Endometrium (tissue), 2 donors: Measurements from ENCODE around the gene POLD2.
"Not testable (repeated sequence)": the region's sequence is repeated elsewhere in the genome, so short reads cannot be mapped to it uniquely, and the experiment has no call there.

Experiments
- FAIRE-seq: peaks from 2 replicates; lab custom pipeline; 2012; peaks lifted over from hg19 to GRCh38; lab: Jason Lieb, UNC
- donor health status: control.
- donor health status: control.

Gene POLD2

GRCh38 chr7:44123190-44124003 lies at the start of gene POLD2:
Gene POLD2 (minus strand): TSS chr7:44123548. CDS start chr7:44122053, 1,495 bp downstream.
- peak; percentile 63 for FAIRE-seq

GRCh38 chr7:44172803-44173424 lies 49.6 kb upstream of the POLD2 start:
- FAIRE-seq = no peak

DNA sequence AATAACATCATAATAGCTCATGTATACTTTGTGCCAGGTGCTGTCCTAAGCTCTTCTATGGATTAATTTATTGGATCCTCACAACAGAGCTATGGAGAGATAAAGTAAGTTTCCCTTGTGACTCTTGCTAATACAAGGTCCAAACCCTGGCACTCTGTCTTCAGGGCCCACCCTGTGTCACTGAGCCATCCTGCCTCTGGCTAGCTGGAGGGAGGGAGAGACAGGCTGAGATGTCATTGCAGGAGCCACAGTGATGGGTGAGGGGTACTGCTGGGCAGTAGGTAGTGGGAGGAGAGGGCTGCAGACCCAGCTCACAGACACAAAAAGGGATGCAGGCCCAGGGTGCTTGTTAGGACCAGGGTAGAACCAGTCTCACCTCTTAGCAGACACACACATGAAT lies 49.0 kb upstream of the POLD2 start:
- no peak for FAIRE-seq

GRCh38 chr7:44171901-44172300 lies 48.6 kb upstream of the POLD2 start:
- FAIRE-seq = not testable (repeated sequence)

- FAIRE-seq = no peak
Measured at GRCh38 chr7:44167920-44168319, 44.6 kb upstream of the POLD2 start.

- FAIRE-seq = no peak
Measured at GRCh38 chr7:44163591-44163990, 40.2 kb upstream of the POLD2 start.

DNA sequence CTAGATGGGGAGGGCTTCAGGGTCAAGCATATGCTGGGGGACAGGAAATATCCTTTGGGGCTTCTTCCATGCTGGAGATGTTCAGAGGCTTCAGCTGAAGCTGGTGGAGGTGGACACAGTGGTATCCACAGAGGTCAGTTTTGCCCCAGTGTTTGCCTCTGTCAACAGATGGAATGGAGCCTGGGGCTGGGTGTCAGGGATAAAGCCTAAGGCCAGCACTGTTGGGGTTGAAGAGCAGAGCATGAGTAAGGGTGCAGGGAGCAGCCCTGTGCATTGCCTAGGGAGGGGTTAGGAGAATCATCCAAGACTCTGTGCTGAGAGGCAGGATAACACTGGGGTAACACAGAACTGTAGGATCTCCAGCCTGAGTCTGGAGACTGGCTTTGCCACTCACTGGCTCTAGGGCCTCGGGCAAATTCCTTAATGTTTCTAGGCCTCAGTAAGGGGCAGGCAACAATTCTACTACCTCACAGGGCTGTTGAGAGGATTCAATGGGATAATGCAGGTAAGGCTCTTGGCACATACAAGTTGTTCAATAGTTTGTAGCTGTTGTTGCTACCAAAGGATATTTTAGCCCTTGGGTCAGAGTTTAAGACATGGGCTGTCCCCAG lies 39.5 kb upstream of the POLD2 start:
- no peak for FAIRE-seq

DNA sequence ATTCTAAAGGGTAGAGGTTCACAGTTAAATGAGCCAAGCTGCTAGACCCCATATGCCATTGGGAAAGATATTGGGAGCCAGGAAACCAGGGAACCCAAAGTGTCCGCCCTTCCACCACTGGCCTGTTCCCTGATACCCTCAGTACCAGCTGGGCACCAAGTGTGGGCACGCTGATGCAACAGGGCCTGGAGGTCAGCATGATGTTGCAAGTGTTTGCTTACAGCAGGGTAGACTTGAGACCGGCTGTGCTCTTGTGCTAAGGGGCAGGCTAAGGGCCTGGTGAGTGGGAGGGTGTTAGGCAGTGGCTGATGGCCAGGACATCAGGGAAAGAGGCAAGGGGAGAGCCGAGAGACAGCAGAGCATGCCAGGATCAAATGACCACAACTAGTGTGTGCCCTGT lies 38.8 kb upstream of the POLD2 start:
- no peak for FAIRE-seq

- FAIRE-seq = no peak
Measured at GRCh38 chr7:44161371-44161770, 38.0 kb upstream of the POLD2 start.

- no peak for FAIRE-seq
Measured at GRCh38 chr7:44159824-44160630, 36.7 kb upstream of the POLD2 start.

GRCh38 chr7:44158873-44159631 lies 35.7 kb upstream of the POLD2 start:
- FAIRE-seq = no peak

DNA sequence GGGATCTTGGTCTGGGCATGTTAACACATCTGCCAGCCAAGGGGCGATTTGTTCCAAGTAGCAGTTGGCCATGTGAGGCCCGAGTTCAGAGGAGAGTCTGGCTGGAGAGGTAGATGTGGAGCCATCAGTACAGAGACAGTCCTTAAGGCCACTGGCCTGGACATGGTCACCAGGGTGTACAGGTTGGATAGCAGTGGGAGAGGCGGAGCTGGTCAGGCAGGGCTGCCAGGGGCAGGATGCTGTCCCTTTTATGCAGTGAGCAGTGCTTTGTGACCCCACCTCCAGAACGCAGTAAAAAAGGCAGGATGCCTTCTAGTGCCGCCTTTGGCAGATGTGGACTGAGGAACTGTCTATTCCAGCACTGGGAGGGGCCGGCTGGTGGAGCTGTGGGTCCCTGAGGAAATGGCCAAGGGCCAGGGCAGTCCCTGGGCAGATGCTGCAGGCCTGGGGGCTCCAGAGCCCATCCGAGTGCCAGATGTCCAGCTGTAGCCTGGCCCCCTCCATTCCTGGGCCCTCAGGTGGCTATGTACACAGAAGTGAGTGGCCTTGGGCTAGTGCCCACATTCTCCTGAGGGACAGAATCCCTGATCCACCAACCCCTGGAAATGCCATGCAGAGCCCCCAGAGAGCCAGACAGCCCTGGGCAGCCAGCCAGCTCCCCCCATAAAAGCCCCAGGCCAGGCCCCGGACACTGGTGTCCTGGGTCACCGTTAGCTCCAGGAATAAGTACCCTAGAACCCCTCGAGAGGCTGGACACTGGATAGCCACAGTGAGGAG lies 34.9 kb upstream of the POLD2 start:
- FAIRE-seq = no peak

GRCh38 chr7:44157116-44158080 lies 34.0 kb upstream of the POLD2 start:
- no peak for FAIRE-seq

DNA sequence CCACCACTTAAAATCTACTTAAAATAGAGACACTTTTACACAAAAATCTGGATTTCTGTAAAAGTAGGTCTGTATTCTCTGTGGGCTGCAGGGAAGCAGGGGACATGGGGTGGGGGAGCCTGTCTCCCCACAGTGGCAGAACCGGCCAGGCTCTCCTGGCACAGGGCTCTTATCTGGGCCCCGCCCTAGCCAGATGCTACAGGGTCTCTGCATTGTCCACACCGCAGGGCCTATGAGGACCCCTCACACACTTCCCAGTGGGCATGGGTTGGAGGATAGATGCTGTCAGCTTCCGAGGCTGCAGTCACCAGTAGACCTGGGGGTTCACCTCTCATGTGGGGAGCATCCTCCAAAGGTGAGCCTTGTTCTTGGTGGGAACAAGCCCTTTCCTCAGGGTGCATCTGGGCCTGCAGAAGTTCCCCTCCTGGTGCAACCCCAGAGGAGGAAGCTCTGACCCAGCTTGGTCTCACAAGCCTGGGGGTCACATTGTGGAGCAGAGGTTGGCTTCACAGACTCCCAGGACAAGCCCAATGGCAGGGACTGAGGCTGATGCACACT lies 33.2 kb upstream of the POLD2 start:
- FAIRE-seq = no peak

GRCh38 chr7:44155191-44156185 lies 32.1 kb upstream of the POLD2 start:
- FAIRE-seq = no peak

- no peak for FAIRE-seq
Measured at GRCh38 chr7:44154703-44155102, 31.4 kb upstream of the POLD2 start.

DNA sequence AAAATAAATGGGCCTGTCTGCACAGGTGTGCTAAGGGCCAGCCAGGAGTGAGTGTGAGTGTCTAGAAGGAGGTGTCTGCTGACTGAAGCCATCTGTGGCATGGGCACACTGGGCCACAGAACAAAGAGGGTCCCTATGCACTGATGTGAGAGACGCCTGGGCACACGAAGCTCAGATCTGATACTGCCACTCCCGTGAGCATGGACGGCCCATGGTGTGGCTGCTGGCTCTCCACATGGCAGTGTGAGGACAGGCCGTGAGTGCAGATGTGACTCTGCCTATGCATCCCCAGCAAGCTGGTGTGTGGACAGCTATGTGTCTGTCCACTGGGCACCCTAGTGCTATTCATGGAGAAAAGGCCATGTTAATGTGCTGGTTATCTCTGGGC lies 30.6 kb upstream of the POLD2 start:
- FAIRE-seq = no peak
